Osteocyte (in vitro differentiated cells): ENCODE data around the gene WDR81. TPM values are rescaled to one million over a fixed set of nuclear protein-coding genes. Genes with fewer than 3 reads are reported as not detected.
"Not testable (repeated sequence)": the region's sequence is repeated elsewhere in the genome, so short reads cannot be mapped to it uniquely, and the experiment has no call there.

Experiments
- DNase-seq: peaks from one replicate; pipeline ENCODE4 v3.0.0; 2021; ENCODE audit warnings: mixed read lengths; ENCODE audit not compliant: unreplicated experiment; ENCODE audit errors: extremely low spot score
- H3K27ac Mint-ChIP-seq: one replicate; pipeline ENCODE4 v1.8.0; 2021; ENCODE audit warnings: mild to moderate bottlenecking, mixed read lengths; ENCODE audit not compliant: unreplicated experiment
- H3K27me3 Mint-ChIP-seq: one replicate; pipeline ENCODE4 v1.8.0; 2021; ENCODE audit warnings: mixed read lengths; ENCODE audit not compliant: unreplicated experiment
- H3K36me3 Mint-ChIP-seq: one replicate; pipeline ENCODE4 v1.8.0; 2021; ENCODE audit warnings: mixed read lengths; ENCODE audit not compliant: unreplicated experiment
- H3K4me1 Mint-ChIP-seq: one replicate; pipeline ENCODE4 v1.8.0; 2021; ENCODE audit warnings: mixed read lengths; ENCODE audit not compliant: unreplicated experiment
- H3K4me3 Mint-ChIP-seq: one replicate; pipeline ENCODE4 v1.8.0; 2021; ENCODE audit warnings: mild to moderate bottlenecking, moderate library complexity, mixed read lengths; ENCODE audit not compliant: unreplicated experiment
- H3K9me3 Mint-ChIP-seq: one replicate; pipeline ENCODE4 v1.8.0; 2021; ENCODE audit warnings: mixed read lengths; ENCODE audit not compliant: unreplicated experiment
- CTCF ChIP-seq: fragments of 200-600 bp; sonication (generic); IDR thresholded peaks from 2 replicates; pipeline ENCODE4 v1.5.0; 2021; ENCODE audit warnings: antibody characterized with exemption, mild to moderate bottlenecking, moderate library complexity
- total RNA-seq: library from RNA; stranded (reverse); gene quantifications from 2 replicates; pipeline ENCODE4 v1.2.1, GENCODE V29; 2021

Gene WDR81
- total RNA-seq, 1 donor from 2014 or later = 33.3 TPM

- Mint-ChIP-seq H3K9me3 (no peaks in the 10 kb centered on the region), H3K27ac (peak overlapping the region; percentile 100), H3K4me1 (peaks cover 50% of the 10 kb centered on the region), H3K36me3 (peaks cover 9% of the 10 kb centered on the region), H3K27me3 (no peaks in the 10 kb centered on the region), H3K4me3 (peak overlapping the region; percentile 94)
- peak; percentile 96 for DNase-seq
- TF ChIP-seq CTCF = no peak
These were observed 7.4 kb upstream of the WDR81 start for GRCh38 chr17:1716912-1717695.

GRCh38 chr17:1718362-1719165, 5.9 kb upstream of the WDR81 start:
- Mint-ChIP-seq H3K27me3 (no peaks in the 10 kb centered on the region), H3K36me3 (no peaks in the 10 kb centered on the region), H3K9me3 (no peaks in the 10 kb centered on the region), H3K27ac (peak overlapping the region; percentile 100), H3K4me3 (peak overlapping the region; percentile 94), H3K4me1 (peaks cover 44% of the 10 kb centered on the region)
- no peak for TF ChIP-seq CTCF
- no peak for DNase-seq

GRCh38 chr17:1720856-1721386, 3.6 kb upstream of the WDR81 start:
- DNase-seq = peak; percentile 86
- H3K36me3 Mint-ChIP-seq = no peaks in the 10 kb centered on the region
- peak; percentile 97 for TF ChIP-seq CTCF
- no peak overlapping the region for H3K4me3 Mint-ChIP-seq
- peaks cover 44% of the 10 kb centered on the region for H3K4me1 Mint-ChIP-seq
- H3K27me3 Mint-ChIP-seq = no peaks in the 10 kb centered on the region
- H3K27ac Mint-ChIP-seq = no peak overlapping the region
- no peaks in the 10 kb centered on the region for H3K9me3 Mint-ChIP-seq

GRCh38 chr17:1722022-1722421, 2.5 kb upstream of the WDR81 start:
- DNase-seq, H3K36me3 Mint-ChIP-seq, H3K27me3 Mint-ChIP-seq, H3K27ac Mint-ChIP-seq, H3K9me3 Mint-ChIP-seq, H3K4me3 Mint-ChIP-seq: not testable (repeated sequence)
- H3K4me1 Mint-ChIP-seq = peaks cover 44% of the 10 kb centered on the region

GRCh38 chr17:1724869-1725641, 551 bp downstream of the WDR81 start:
- Mint-ChIP-seq H3K9me3 (no peaks in the 10 kb centered on the region), H3K4me1 (peaks cover 39% of the 10 kb centered on the region), H3K36me3 (peaks cover 5% of the 10 kb centered on the region), H3K27me3 (no peaks in the 10 kb centered on the region), H3K27ac (no peak overlapping the region), H3K4me3 (peak overlapping the region; percentile 67)
- no peak for TF ChIP-seq CTCF
- peak; percentile 83 for DNase-seq
